ENCODE results near the gene NAT14. TPM values are rescaled to one million over a fixed set of nuclear protein-coding genes. Genes with fewer than 3 reads are reported as not detected.

The NAT14 gene
- total RNA-seq, 1 experiment from 2014 or later = 55.3 TPM

- Histone ChIP-seq H3K79me2 (ENCODE audit: insufficient read depth, low read length) (no peaks in the 10 kb centered on the region), H2AFZ (ENCODE audit: low read depth, low read length, poor library complexity, severe bottlenecking) (no peak overlapping the region), H3K4me3 (replicated peaks in 1 of 2; ENCODE audit: low read depth in 1 of 2, low read length in 2 of 2) (no peak overlapping the region), H4K20me1 (ENCODE audit: insufficient read depth) (no peaks in the 10 kb centered on the region), H3K9me3 (ENCODE audit: control insufficient read depth in 1 of 2, insufficient read depth in 1 of 2, low read depth in 1 of 2, low read length in 2 of 2) (no peaks in the 10 kb centered on the region), H3K4me2 (ENCODE audit: low read length) (no peak overlapping the region), H3K4me1 (ENCODE audit: control insufficient read depth in 1 of 2, insufficient read depth in 2 of 2, low read length in 2 of 2) (peaks cover 0 to 23% of the 10 kb centered on the region in 2 experiments; a peak in 2 of 4 replicates), H3K27me3 (ENCODE audit: insufficient read depth, low read length) (no peaks in the 10 kb centered on the region), H3K9ac (ENCODE audit: low read length) (no peak overlapping the region), H3K36me3 (ENCODE audit: control insufficient read depth in 1 of 2, insufficient read depth in 2 of 2, low read length in 2 of 2) (no peaks in the 10 kb centered on the region), H3K9me2 (ENCODE audit: insufficient read depth) (no peaks in the 10 kb centered on the region), H3K27ac (ENCODE audit: low read depth, low read length) (no peak overlapping the region)
- POLR2A ChIA-PET = no interaction called here
- CTCF ChIA-PET = no interaction called here
- no peak for TF ChIP-seq ZBTB33 (IDR thresholded peaks at IDR 0.05; ENCODE audit: extremely low read depth, insufficient replicate concordance, low read length)
- TF ChIP-seq, protein P1, sequence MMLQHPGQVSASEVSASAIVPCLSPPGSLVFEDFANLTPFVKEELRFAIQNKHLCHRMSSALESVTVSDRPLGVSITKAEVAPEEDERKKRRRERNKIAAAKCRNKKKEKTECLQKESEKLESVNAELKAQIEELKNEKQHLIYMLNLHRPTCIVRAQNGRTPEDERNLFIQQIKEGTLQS (IDR thresholded peaks at IDR 0.05) = no peak
- BruUV-seq (replicated peaks) = no TSS peak
- ATAC-seq (no peak), DNase-seq (ENCODE audit: low read depth, low spot score) (no peak)
- intact Hi-C loops (cut with micrococcal nuclease) = no loop called here
- RAD21 ChIA-PET (ENCODE audit: low non-redundant PET in 1 of 2, low total read pairs in 2 of 2, uncharacterized antibody in 2 of 2, unreplicated experiment in 2 of 2) = no interaction called here
Measured at GRCh38 chr19:55491546-55492360, 6.8 kb downstream of the NAT14 start.

- ChIA-PET POLR2A (interaction anchor here (1.2 kb wide), 1 partner anchor 8 kb away, joined by 4 read pairs; the partner anchor contains the start of gene NAT14), CTCF (no interaction called here), RAD21 (ENCODE audit: low non-redundant PET in 1 of 2, low total read pairs in 2 of 2, uncharacterized antibody in 2 of 2, unreplicated experiment in 2 of 2) (no interaction called here)
- H3K36me3 ChIP-seq (ENCODE audit: control insufficient read depth in 1 of 2, insufficient read depth in 2 of 2, low read length in 2 of 2) = no peaks in the 10 kb centered on the region
- H3K4me2 ChIP-seq (ENCODE audit: low read length) = no peak overlapping the region
- no peaks in the 10 kb centered on the region for H3K27me3 ChIP-seq (ENCODE audit: insufficient read depth, low read length)
- H3K9ac ChIP-seq (ENCODE audit: low read length) = no peak overlapping the region
- H3K4me3 ChIP-seq (replicated peaks in 1 of 2; ENCODE audit: low read depth in 1 of 2, low read length in 2 of 2) = no peak overlapping the region
- H3K79me2 ChIP-seq (ENCODE audit: insufficient read depth, low read length) = no peaks in the 10 kb centered on the region
- intact Hi-C loops (cut with micrococcal nuclease) = no loop called here
- BruUV-seq (replicated peaks) = no TSS peak
- no peak overlapping the region for H3K27ac ChIP-seq (ENCODE audit: low read depth, low read length)
- no peaks in the 10 kb centered on the region for H3K9me2 ChIP-seq (ENCODE audit: insufficient read depth)
- H3K4me1 ChIP-seq (ENCODE audit: control insufficient read depth in 1 of 2, insufficient read depth in 2 of 2, low read length in 2 of 2) = peaks cover 0 to 17% of the 10 kb centered on the region in 2 experiments; a peak in 2 of 4 replicates
- ATAC-seq (no peak), DNase-seq (ENCODE audit: low read depth, low spot score) (no peak)
- no peaks in the 10 kb centered on the region for H3K9me3 ChIP-seq (ENCODE audit: control insufficient read depth in 1 of 2, insufficient read depth in 1 of 2, low read depth in 1 of 2, low read length in 2 of 2)
- no peaks in the 10 kb centered on the region for H4K20me1 ChIP-seq (ENCODE audit: insufficient read depth)
- no peak overlapping the region for H2AFZ ChIP-seq (ENCODE audit: low read depth, low read length, poor library complexity, severe bottlenecking)
- TF ChIP-seq SRF (IDR thresholded peaks at IDR 0.05; ENCODE audit: low read depth) = no peak
- no peak for TF ChIP-seq ZNF274 (IDR thresholded peaks at IDR 0.05; ENCODE audit: low read depth, low read length)
- no peak for TF ChIP-seq YY1 (IDR thresholded peaks at IDR 0.05; ENCODE audit: extremely low read depth, insufficient replicate concordance, low read depth, low read length)
- TF ChIP-seq RAD21 (IDR thresholded peaks at IDR 0.05; ENCODE audit: low read depth) = no peak
- TF ChIP-seq, protein P1 (IDR thresholded peaks at IDR 0.05) = no peak
- no peak for TF ChIP-seq ZFX (IDR thresholded peaks at IDR 0.05)
- no peak for TF ChIP-seq EGR1 (IDR thresholded peaks at IDR 0.05; ENCODE audit: low read depth)
- TF ChIP-seq ZBTB33 (IDR thresholded peaks at IDR 0.05; ENCODE audit: extremely low read depth, insufficient replicate concordance, low read length) = no peak
- no peak for TF ChIP-seq MAX (IDR thresholded peaks at IDR 0.05)
Measured at GRCh38 chr19:55492362-55492944, 7.5 kb downstream of the NAT14 start.
